Measurements from ENCODE around the gene RIN1. TPM values are rescaled to one million over a fixed set of nuclear protein-coding genes. Genes with fewer than 3 reads are reported as not detected.
A peak's percentile ranks its signal among the peaks of the same experiment; 100 is the strongest.

RIN1 gene
- polyA plus RNA-seq, 4 donors: 1.8 to 3.7 (median 2.9) TPM

GRCh38 chr11:66284526-66285078 is 51.6 kb downstream of the RIN1 start:
- DNase-seq (ENCODE audit: low read depth in 4 of 4, low spot score in 2 of 4): no peak

DNA sequence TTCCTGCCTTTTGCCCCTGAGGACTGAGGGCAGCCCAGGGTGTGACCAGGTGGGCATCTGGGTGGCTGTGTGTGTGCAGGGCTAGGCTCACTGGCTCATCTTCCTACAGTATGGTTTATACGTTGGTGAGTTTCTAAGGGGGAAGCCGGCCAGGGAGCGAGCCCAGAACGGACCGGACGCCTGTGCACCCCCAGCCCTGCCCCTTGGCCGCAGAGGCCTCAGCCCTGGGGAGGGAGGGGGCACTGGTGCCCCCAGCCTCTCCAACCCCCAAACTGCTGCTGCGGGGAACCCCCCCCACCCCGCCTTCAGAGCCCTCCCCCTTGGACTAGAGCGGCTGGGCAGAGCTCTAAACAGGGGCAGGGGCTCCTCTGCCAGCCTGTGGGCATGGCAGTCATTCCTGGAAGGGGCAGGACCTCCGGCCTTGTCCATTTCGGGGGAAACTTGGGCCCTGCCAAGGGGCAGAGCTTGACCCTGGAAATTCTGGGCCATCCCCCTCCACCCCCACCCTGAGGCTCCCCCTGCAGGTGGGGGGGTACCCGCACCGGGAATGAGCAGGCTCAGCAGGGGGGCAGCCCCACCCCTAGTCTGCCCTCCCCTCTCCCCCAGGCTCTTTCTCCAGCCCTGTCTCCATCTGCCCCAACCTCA is 52.7 kb downstream of the RIN1 start:
- no peak for DNase-seq (ENCODE audit: low read depth in 4 of 4, low spot score in 2 of 4)

DNA sequence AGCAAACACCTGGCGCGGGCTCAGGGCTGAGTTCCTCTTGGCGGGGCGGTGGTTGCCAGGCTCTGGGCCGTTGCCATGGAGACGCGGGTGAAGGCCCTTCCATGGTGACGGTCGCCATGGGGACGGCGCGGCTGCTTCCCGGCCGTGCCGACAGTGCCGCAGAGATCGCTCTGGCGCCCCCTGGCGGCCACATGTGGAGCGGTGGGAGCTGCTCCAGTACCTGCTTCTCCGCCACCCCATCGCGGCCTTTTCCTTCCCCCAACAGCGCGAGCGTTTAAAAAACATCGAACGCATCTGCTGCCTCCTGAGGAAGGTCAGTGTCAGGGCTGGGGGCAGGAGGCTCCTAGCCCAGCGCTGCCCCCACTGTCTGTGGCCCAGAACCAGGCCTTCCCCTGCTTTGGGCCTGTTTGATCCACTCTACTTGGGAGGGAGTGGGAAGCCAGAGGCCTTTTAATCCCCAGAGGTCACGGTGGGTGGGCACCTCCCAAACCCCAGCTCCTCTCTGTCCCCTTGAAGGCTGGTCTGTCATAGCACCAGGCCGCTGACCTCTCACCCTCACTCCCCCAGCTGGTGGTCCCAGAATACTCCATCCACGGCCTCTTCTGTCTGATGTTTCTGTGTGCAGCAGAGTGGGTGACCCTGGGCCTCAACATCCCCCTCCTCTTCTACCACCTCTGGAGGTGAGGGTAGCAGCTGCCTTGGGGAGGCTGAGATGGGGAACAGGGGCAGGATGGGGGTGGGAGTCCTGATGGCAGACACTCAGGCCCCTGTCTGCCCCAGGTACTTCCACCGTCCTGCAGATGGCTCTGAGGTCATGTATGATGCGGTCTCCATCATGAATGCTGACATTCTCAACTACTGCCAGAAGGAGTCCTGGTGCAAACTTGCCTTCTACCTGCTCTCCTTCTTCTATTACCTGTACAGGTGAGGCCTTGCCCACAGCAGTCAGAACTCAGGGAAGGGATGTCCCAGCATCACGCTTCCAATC is 53.5 kb downstream of the RIN1 start:
- peak in 3 of 4 donors; percentile 89 to 96 (median 91) for DNase-seq (ENCODE audit: low read depth in 4 of 4, low spot score in 2 of 4)

Other genes starting within 250 kb of the RIN1 start
- 10 to 100 TPM; 14.7 to 31.0 (median 25.7) TPM for gene KLC2, start 78.7 kb downstream of the RIN1 start, polyA plus RNA-seq (ENCODE audit: insufficient read length in 4 of 4)
- gene RAB1B, start 67.8 kb downstream of the RIN1 start, polyA plus RNA-seq (ENCODE audit: insufficient read length in 4 of 4): 100 to 1,000 TPM; 122 to 168 (median 138) TPM
- 1 to 10 TPM; 3.3 to 4.9 (median 4.2) TPM for gene CNIH2, start 58.3 kb downstream of the RIN1 start, polyA plus RNA-seq (ENCODE audit: insufficient read length in 4 of 4)
- 10 to 100 TPM; 51.4 to 68.7 (median 57.8) TPM for gene YIF1A, start 47.3 kb downstream of the RIN1 start, polyA plus RNA-seq (ENCODE audit: insufficient read length in 4 of 4)
- under 1 TPM in 2 of 4 donors, not detected in 2; 0.12 to 0.24 TPM for gene TMEM151A, start 44.5 kb downstream of the RIN1 start, polyA plus RNA-seq (ENCODE audit: insufficient read length in 4 of 4)
- 100 to 1,000 TPM in 1 of 4 donors, 10 to 100 TPM in 3; 56.9 to 102 (median 72.8) TPM for gene CD248, start 19.4 kb downstream of the RIN1 start, polyA plus RNA-seq (ENCODE audit: insufficient read length in 4 of 4)
- gene BRMS1, start 8.7 kb upstream of the RIN1 start, polyA plus RNA-seq (ENCODE audit: insufficient read length in 4 of 4): 10 to 100 TPM; 30.8 to 38.6 (median 34.8) TPM
- 10 to 100 TPM; 50.3 to 64.6 (median 51.9) TPM for gene B4GAT1, start 11.2 kb upstream of the RIN1 start, polyA plus RNA-seq (ENCODE audit: insufficient read length in 4 of 4)
- 10 to 100 TPM; 14.6 to 33.0 (median 22.3) TPM for gene SLC29A2, start 35.3 kb upstream of the RIN1 start, polyA plus RNA-seq (ENCODE audit: insufficient read length in 4 of 4)
- gene NPAS4, start 84.6 kb upstream of the RIN1 start, polyA plus RNA-seq (ENCODE audit: insufficient read length in 4 of 4): under 1 TPM; 0.06 to 0.54 (median 0.22) TPM
- gene MRPL11, start 102.4 kb upstream of the RIN1 start, polyA plus RNA-seq (ENCODE audit: insufficient read length in 4 of 4): 10 to 100 TPM; 67.7 to 87.7 (median 78.9) TPM
- gene PELI3, start 130.5 kb upstream of the RIN1 start, polyA plus RNA-seq (ENCODE audit: insufficient read length in 4 of 4): 1 to 10 TPM; 4.5 to 7.8 (median 6.4) TPM
- gene DPP3, start 144.0 kb upstream of the RIN1 start, polyA plus RNA-seq (ENCODE audit: insufficient read length in 4 of 4): 10 to 100 TPM; 19.6 to 31.2 (median 25.5) TPM
- 100 to 1,000 TPM in 1 of 4 donors, 10 to 100 TPM in 3; 61.4 to 102 (median 79.8) TPM for gene BBS1, start 174.2 kb upstream of the RIN1 start, polyA plus RNA-seq (ENCODE audit: insufficient read length in 4 of 4)
- 10 to 100 TPM in 2 of 4 donors, 1 to 10 TPM in 2; 5.9 to 13.3 (median 9.9) TPM for gene ZDHHC24, start 209.6 kb upstream of the RIN1 start, polyA plus RNA-seq (ENCODE audit: insufficient read length in 4 of 4)
- under 1 TPM; 0.31 to 0.69 (median 0.63) TPM for gene ACTN3, start 210.5 kb upstream of the RIN1 start, polyA plus RNA-seq (ENCODE audit: insufficient read length in 4 of 4)
- 100 to 1,000 TPM in 2 of 4 donors, 10 to 100 TPM in 2; 88.3 to 102 (median 101) TPM for gene CTSF, start 232.2 kb upstream of the RIN1 start, polyA plus RNA-seq (ENCODE audit: insufficient read length in 4 of 4)

Data from left renal cortex interstitium (tissue), 4 donors.